K562 (cell line): ENCODE measurements around the gene ADAM33. TPM values are rescaled to one million over a fixed set of nuclear protein-coding genes. Genes with fewer than 3 reads are reported as not detected.

ENCODE experiments used
- ATAC-seq: fragments of 200-7000 bp; cut with Tn5 transposase; 3 replicates; pipeline ENCODE4 v1.9.1; 2020; ENCODE audit warnings: moderate library complexity
- BruUV-seq: library from RNA; stranded (reverse); fragments of 400-500 nt; replicated peaks from 2 replicates; lab custom pipeline; 2021; lab: Mats Ljungman, UMichigan
- CTCF ChIA-PET: fragments of 300-600 bp; formaldehyde crosslinking; extraction: SDS; loops from one replicate; lab custom pipeline; 2021; ENCODE audit warnings: low intra/inter-chr PET ratio; lab: Yijun Ruan, JAX
- POLR2A ChIA-PET: fragments of 300-600, 350-650 bp; sonication (Branson Sonifier 250); formaldehyde crosslinking; extraction: SDS; loops from one replicate; lab custom pipeline; 2021; ENCODE audit warnings: antibody characterized with exemption, inconsistent platforms; lab: Yijun Ruan, JAX
- DNase-seq, 4 experiments: peaks; one replicate each; pipeline versions ENCODE4 v3.0.0 to v3.0.0-alpha.2; 2011 to 2018; ENCODE audit warnings: low spot score in 3 of 4, mixed read lengths in 3 of 4; ENCODE audit errors: extremely low read depth in 1 of 4
- FAIRE-seq: peaks from 2 replicates; lab custom pipeline; 2011; peaks lifted over from hg19 to GRCh38; lab: Jason Lieb, UNC
- H2AFZ ChIP-seq: 2 replicates; pipeline ENCODE4 v1.6.0; 2011; ENCODE audit warnings: low read depth, low read length, control low read depth, inconsistent platforms
- H3K27ac ChIP-seq: fragments of 200-600 bp; 3 replicates; pipeline ENCODE4 v1.8.0; 2011; ENCODE audit warnings: low read depth, mild to moderate bottlenecking, control low read depth, inconsistent platforms, low read length, moderate library complexity, mixed read lengths; ENCODE audit errors: extremely low read depth
- H3K27me3 ChIP-seq, 2 experiments: fragments of 300-600 bp in 1 of 2; 2 replicates in 1 of 2; 3 replicates in 1 of 2; pipeline versions ENCODE4 v1.6.0 to v1.8.0; 2011; ENCODE audit warnings: inconsistent platforms in 2 of 2, low read length in 2 of 2, mild to moderate bottlenecking in 1 of 2, mixed read lengths in 1 of 2, moderate library complexity in 1 of 2; ENCODE audit not compliant: control insufficient read depth in 2 of 2, insufficient read depth in 2 of 2
- H3K36me3 ChIP-seq: fragments of 300-600 bp; 3 replicates; pipeline ENCODE4 v1.8.0; 2011; ENCODE audit warnings: mild to moderate bottlenecking, low read length, inconsistent platforms; ENCODE audit not compliant: control insufficient read depth, insufficient read depth
- H3K4me1 ChIP-seq, 2 experiments: fragments of 200-600 bp in 1 of 2; replicated peaks in 1 of 2; 2 replicates in 1 of 2; 3 replicates in 1 of 2; pipeline versions ENCODE4 v1.5.1 to v1.8.0; 2011; ENCODE audit warnings: inconsistent platforms in 2 of 2, low read length in 2 of 2, mild to moderate bottlenecking in 1 of 2, mixed read lengths in 1 of 2, moderate library complexity in 1 of 2; ENCODE audit not compliant: control insufficient read depth in 2 of 2, insufficient read depth in 2 of 2
- H3K4me2 ChIP-seq: 2 replicates; pipeline ENCODE4 v1.6.1; 2011; ENCODE audit warnings: low read length, control low read depth, inconsistent platforms, mixed read lengths; ENCODE audit not compliant: insufficient read depth
- H3K4me3 ChIP-seq: fragments of 200-600 bp; sonication (generic), shearing (Covaris generic); 2 replicates; pipeline ENCODE4 v1.5.1; 2016; ENCODE audit warnings: control low read depth, inconsistent platforms
- H3K79me2 ChIP-seq: fragments of 200-600 bp; 3 replicates; pipeline ENCODE4 v1.8.0; 2011; ENCODE audit warnings: low read length, inconsistent platforms; ENCODE audit not compliant: control insufficient read depth, insufficient read depth
- H3K9ac ChIP-seq, 2 experiments: 2 replicates each; pipeline versions ENCODE4 v1.6.0 to v1.6.1; 2011; ENCODE audit warnings: low read depth in 2 of 2, low read length in 2 of 2, control low read depth in 1 of 2, inconsistent platforms in 1 of 2, mild to moderate bottlenecking in 1 of 2, mixed read lengths in 1 of 2; ENCODE audit not compliant: insufficient read depth in 1 of 2
- H3K9me1 ChIP-seq: one replicate; pipeline ENCODE4 v1.6.0; 2011; ENCODE audit warnings: inconsistent platforms, mild to moderate bottlenecking, low read length, moderate library complexity; ENCODE audit not compliant: control insufficient read depth, insufficient read depth
- H3K9me3 ChIP-seq: replicated peaks from 2 replicates; pipeline ENCODE4 v1.5.1; 2011; ENCODE audit warnings: low read depth, low read length, inconsistent platforms; ENCODE audit not compliant: control insufficient read depth, insufficient read depth
- H4K20me1 ChIP-seq: replicated peaks from 2 replicates; pipeline ENCODE4 v1.6.1; 2011; ENCODE audit warnings: low read length, inconsistent platforms, mixed read lengths; ENCODE audit not compliant: control insufficient read depth, insufficient read depth
- ARID2 ChIP-seq: fragments of 450-650 bp; IDR thresholded peaks from 2 replicates; pipeline ENCODE4 v1.6.1; 2017; ENCODE audit warnings: antibody characterized with exemption, mild to moderate bottlenecking
- EGR1 ChIP-seq: fragments of 450-650 bp; conservative IDR thresholded peaks from 2 replicates; pipeline ENCODE4 v1.6.1; 2017; ENCODE audit warnings: mild to moderate bottlenecking
- RB1 ChIP-seq: fragments of 450-650 bp; IDR thresholded peaks from 2 replicates; pipeline ENCODE4 v1.6.1; 2017; ENCODE audit warnings: low read depth, mild to moderate bottlenecking
- SMC3 ChIP-seq: conservative IDR thresholded peaks from 2 replicates; pipeline ENCODE4 v1.6.1; 2011; ENCODE audit warnings: low read depth, low read length, improper control_type of control experiment; ENCODE audit not compliant: insufficient read depth
- STAG1 ChIP-seq: sonication (generic); formaldehyde crosslinking; IDR thresholded peaks from 2 replicates; pipeline ENCODE4 v1.5.0; 2020; ENCODE audit warnings: missing genetic modification reagents, borderline replicate concordance
- SUPT5H ChIP-seq: fragments of 450-650 bp; IDR thresholded peaks from 2 replicates; pipeline ENCODE4 v1.6.1; 2016
- WGBS: fragments of 100-300 bp; shearing (Covaris generic); methylation state at CpG from one replicate; pipeline ENCODE4 v1.1.6; 2016; ENCODE audit warnings: low coverage, mixed read lengths; ENCODE audit not compliant: insufficient coverage; ENCODE audit errors: missing lambda C conversion rate; 5-methylcytosine and 5-hydroxymethylcytosine counted together
- in situ Hi-C: fragments of 300-500 bp; cut with MboI; formaldehyde crosslinking; loops from 4 replicates; pipeline ENCODE4 v1.15.0; 2018; ENCODE audit warnings: inconsistent platforms, mixed read lengths
- intact Hi-C: fragments of 100-400 bp; cut with micrococcal nuclease; formaldehyde crosslinking; loops from 2 replicates; pipeline ENCODE4 v1.14.2; 2022
- polyA plus RNA-seq, 8 experiments: library from polyadenylated mRNA; depleted of rRNA in 4 of 8; stranded (reverse) in 5 of 8; unstranded in 3 of 8; fragments of >200 nt; fragmentation: Nextera tagmentation in 2 of 8; fragmentation: Illumina TruSeq in 1 of 8; extraction: Ambion mirVana in 2 of 8; extraction: Trizol in 1 of 8; gene quantifications; 2 replicates each; pipeline versions ENCODE4 v1.2.1 to v1.2.3, GENCODE V29; 2011 to 2014; ENCODE audit warnings: inconsistent platforms in 1 of 8, missing spikeins in 1 of 8
- total RNA-seq, 7 experiments: library from RNA; depleted of rRNA in 6 of 7; stranded (reverse); fragments of >200 nt in 6 of 7; fragmentation: Illumina TruSeq in 2 of 7; extraction: Trizol in 2 of 7; gene quantifications; 2 replicates each; pipeline versions ENCODE4 v1.2.1 to v1.2.3, GENCODE V29; 2011 to 2021; ENCODE audit warnings: low replicate concordance in 1 of 7
- TF ChIP-seq, protein P1 (sequence below): sonication (generic); formaldehyde crosslinking; IDR thresholded peaks from 2 replicates; pipeline ENCODE4 v1.8.0; 2022; ENCODE audit warnings: missing genetic modification reagents, mild to moderate bottlenecking, moderate library complexity, borderline replicate concordance
- TF ChIP-seq, protein P2 (sequence below), 2 experiments: fragments of 450-650 bp; formaldehyde crosslinking in 1 of 2; IDR thresholded peaks; 2 replicates each; pipeline versions ENCODE4 v1.4.0 to v1.6.1; 2014 to 2020; ENCODE audit warnings: mild to moderate bottlenecking in 2 of 2, borderline replicate concordance in 1 of 2, low read depth in 1 of 2
- TF ChIP-seq, protein P3 (sequence below): fragments of 450-650 bp; formaldehyde crosslinking; IDR thresholded peaks from 2 replicates; pipeline ENCODE4 v1.4.0; 2020; ENCODE audit warnings: mild to moderate bottlenecking, moderate library complexity

The ADAM33 gene
- total and polyA plus RNA-seq, 9 of the 15 experiments (the other 6 are each of a cell fraction or from before 2014, with no cell fraction given) = not detected

DNA sequence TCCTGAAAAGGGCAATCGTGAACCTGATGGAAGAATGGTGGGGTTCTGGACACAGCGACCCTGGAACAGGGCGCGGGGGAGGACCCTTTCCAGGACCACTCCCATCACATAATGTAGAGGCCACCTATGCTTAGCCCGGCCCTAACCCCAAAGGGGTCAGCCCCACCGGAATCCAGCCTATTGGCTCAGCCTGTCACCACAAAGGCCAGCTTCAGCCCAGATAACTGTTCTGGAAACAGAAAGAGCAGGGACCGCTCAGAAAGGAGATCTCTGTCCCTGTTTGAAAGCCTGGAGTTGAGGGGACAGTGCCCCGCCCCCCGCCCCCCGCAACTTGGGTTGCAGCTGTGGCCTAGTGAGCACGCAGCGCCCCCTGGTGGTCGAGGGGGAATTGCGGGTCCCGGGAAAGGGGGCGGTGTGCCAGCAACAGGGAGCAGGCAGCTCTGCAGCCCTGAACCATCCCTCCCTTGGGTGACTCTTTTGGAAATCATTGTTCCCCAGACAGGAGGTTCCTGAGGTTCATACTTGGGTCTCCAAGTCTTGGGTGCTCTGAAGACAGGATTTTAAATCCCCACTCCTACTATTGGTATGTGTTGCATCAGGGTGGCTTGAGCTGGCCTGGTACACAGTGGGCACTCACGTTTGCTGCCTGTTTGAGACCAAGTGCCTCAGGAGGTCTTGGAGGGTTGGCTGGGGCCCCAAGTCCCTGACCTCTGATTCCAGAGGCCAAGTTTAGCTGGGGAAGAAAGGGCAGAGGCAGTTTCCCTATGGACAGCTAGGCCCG, 29.1 kb upstream of the ADAM33 start:
- Histone ChIP-seq H3K36me3 (no peaks in the 10 kb centered on the region), H3K27ac (no peak overlapping the region), H3K9me1 (no peaks in the 10 kb centered on the region), H3K79me2 (no peaks in the 10 kb centered on the region), H3K4me1 (peaks cover 0 to 18% of the 10 kb centered on the region in 2 experiments; a peak in 2 of 5 replicates), H3K9me3 (no peaks in the 10 kb centered on the region), H3K9ac (no peak overlapping the region), H3K27me3 (no peaks in the 10 kb centered on the region), H2AFZ (peak overlapping the region; percentile 55; the same call in 1 of the 2 replicates), H4K20me1 (no peaks in the 10 kb centered on the region), H3K4me2 (no peak overlapping the region), H3K4me3 (no peak overlapping the region)
- no peak for FAIRE-seq
- intact Hi-C loops = loop anchor here (1.0 kb wide), 2 partner anchors 35 to 148 kb away; no protein-coding TSS in a partner anchor
- ChIA-PET CTCF (interaction anchor here (0.9 to 1.8 kb wide), 3 partner anchors 34 to 148 kb away, joined by 3 to 12 read pairs (median 3); no protein-coding TSS in a partner anchor), POLR2A (interaction anchor here (0.6 to 0.7 kb wide), 2 partner anchors 26 to 1410 kb away, joined by 3 to 4 read pairs; no protein-coding TSS in a partner anchor)
- WGBS = 4% methylated on average over 14 of the region's 18 CpGs
- in situ Hi-C loops = loop anchor here (5.0 kb wide), 1 partner anchor 149 kb away; no protein-coding TSS in a partner anchor
- BruUV-seq = no TSS peak
- peak; percentile 86 for ATAC-seq
- peak; percentile 73 to 82 (median 80) for DNase-seq
- TF ChIP-seq SUPT5H = no peak
- TF ChIP-seq, protein P1, sequence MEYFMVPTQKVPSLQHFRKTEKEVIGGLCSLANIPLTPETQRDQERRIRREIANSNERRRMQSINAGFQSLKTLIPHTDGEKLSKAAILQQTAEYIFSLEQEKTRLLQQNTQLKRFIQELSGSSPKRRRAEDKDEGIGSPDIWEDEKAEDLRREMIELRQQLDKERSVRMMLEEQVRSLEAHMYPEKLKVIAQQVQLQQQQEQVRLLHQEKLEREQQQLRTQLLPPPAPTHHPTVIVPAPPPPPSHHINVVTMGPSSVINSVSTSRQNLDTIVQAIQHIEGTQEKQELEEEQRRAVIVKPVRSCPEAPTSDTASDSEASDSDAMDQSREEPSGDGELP = peak; percentile 88
- peak; percentile 63; the same call in 1 of the 2 replicates for TF ChIP-seq ARID2
- TF ChIP-seq, protein P2, sequence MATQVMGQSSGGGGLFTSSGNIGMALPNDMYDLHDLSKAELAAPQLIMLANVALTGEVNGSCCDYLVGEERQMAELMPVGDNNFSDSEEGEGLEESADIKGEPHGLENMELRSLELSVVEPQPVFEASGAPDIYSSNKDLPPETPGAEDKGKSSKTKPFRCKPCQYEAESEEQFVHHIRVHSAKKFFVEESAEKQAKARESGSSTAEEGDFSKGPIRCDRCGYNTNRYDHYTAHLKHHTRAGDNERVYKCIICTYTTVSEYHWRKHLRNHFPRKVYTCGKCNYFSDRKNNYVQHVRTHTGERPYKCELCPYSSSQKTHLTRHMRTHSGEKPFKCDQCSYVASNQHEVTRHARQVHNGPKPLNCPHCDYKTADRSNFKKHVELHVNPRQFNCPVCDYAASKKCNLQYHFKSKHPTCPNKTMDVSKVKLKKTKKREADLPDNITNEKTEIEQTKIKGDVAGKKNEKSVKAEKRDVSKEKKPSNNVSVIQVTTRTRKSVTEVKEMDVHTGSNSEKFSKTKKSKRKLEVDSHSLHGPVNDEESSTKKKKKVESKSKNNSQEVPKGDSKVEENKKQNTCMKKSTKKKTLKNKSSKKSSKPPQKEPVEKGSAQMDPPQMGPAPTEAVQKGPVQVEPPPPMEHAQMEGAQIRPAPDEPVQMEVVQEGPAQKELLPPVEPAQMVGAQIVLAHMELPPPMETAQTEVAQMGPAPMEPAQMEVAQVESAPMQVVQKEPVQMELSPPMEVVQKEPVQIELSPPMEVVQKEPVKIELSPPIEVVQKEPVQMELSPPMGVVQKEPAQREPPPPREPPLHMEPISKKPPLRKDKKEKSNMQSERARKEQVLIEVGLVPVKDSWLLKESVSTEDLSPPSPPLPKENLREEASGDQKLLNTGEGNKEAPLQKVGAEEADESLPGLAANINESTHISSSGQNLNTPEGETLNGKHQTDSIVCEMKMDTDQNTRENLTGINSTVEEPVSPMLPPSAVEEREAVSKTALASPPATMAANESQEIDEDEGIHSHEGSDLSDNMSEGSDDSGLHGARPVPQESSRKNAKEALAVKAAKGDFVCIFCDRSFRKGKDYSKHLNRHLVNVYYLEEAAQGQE (IDR thresholded peaks at IDR 0.05; ENCODE audit: borderline replicate concordance) = peak; percentile 67; the same call in 1 of the 2 replicates
- TF ChIP-seq, protein P2 (CRISPR knock-in tag; IDR thresholded peaks at IDR 0.05; ENCODE audit: low read depth) = no peak
- peak; percentile 57 for TF ChIP-seq SMC3
- peak; percentile 33; the same call in 1 of the 2 replicates for TF ChIP-seq EGR1
- TF ChIP-seq, protein P3, sequence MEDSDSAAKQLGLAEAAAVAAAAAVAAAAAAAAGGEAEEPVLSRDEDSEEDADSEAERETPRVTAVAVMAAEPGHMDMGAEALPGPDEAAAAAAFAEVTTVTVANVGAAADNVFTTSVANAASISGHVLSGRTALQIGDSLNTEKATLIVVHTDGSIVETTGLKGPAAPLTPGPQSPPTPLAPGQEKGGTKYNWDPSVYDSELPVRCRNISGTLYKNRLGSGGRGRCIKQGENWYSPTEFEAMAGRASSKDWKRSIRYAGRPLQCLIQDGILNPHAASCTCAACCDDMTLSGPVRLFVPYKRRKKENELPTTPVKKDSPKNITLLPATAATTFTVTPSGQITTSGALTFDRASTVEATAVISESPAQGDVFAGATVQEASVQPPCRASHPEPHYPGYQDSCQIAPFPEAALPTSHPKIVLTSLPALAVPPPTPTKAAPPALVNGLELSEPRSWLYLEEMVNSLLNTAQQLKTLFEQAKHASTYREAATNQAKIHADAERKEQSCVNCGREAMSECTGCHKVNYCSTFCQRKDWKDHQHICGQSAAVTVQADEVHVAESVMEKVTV (CRISPR knock-in tag) = no peak
- peak; percentile 70 for TF ChIP-seq STAG1 (CRISPR knock-in tag)
- peak; percentile 69 for TF ChIP-seq RB1
